Kidney (tissue), 14 donors: ENCODE results near the gene CACFD1. TPM values are rescaled to one million over a fixed set of nuclear protein-coding genes. Genes with fewer than 3 reads are reported as not detected.

Experiments used
- DNase-seq, 5 donors: peaks; one replicate each; pipeline ENCODE4 v3.0.0-alpha.2; 2013 to 2020
- FAIRE-seq: peaks from 2 replicates; lab custom pipeline; 2012; peaks lifted over from hg19 to GRCh38; lab: Jason Lieb, UNC
- H3K27ac ChIP-seq, 2 donors: one replicate each; pipeline ENCODE4 v1.7.0; 2013; ENCODE audit warnings: low read depth in 2 of 2, low read length in 2 of 2, inconsistent platforms in 1 of 2
- H3K27me3 ChIP-seq: one replicate; pipeline ENCODE4 v1.7.1; 2013; ENCODE audit warnings: low read length, inconsistent platforms; ENCODE audit not compliant: control insufficient read depth, insufficient read depth
- H3K36me3 ChIP-seq, 3 donors: one replicate each; pipeline versions ENCODE4 v1.7.0 to v1.7.1; 2013; ENCODE audit warnings: low read length in 3 of 3, control low read depth in 1 of 3, inconsistent platforms in 1 of 3; ENCODE audit not compliant: insufficient read depth in 3 of 3, control insufficient read depth in 2 of 3
- H3K4me1 ChIP-seq, 3 donors: one replicate each; pipeline versions ENCODE4 v1.7.0 to v1.7.1; 2013; ENCODE audit warnings: low read length in 3 of 3, inconsistent platforms in 1 of 3, low read depth in 1 of 3; ENCODE audit not compliant: control insufficient read depth in 2 of 3, insufficient read depth in 2 of 3
- H3K4me3 ChIP-seq, 3 donors: one replicate each; pipeline versions ENCODE4 v1.7.0 to v1.8.1; 2013; ENCODE audit warnings: low read length in 3 of 3, control low read depth in 1 of 3, inconsistent platforms in 1 of 3
- H3K9ac ChIP-seq, 3 donors: one replicate each; pipeline versions ENCODE4 v1.7.0 to v1.7.1; 2013; ENCODE audit warnings: low read length in 3 of 3, control low read depth in 1 of 3, inconsistent platforms in 1 of 3
- H3K9me3 ChIP-seq, 3 donors: one replicate each; pipeline versions ENCODE4 v1.7.0 to v1.7.1; 2013; ENCODE audit warnings: low read length in 3 of 3, control low read depth in 1 of 3, inconsistent platforms in 1 of 3; ENCODE audit not compliant: control insufficient read depth in 2 of 3, insufficient read depth in 1 of 3
- CTCF ChIP-seq: IDR thresholded peaks from 3 replicates; pipeline ENCODE4 v1.5.1; 2012; ENCODE audit warnings: mild to moderate bottlenecking, moderate library complexity, borderline replicate concordance; ENCODE audit not compliant: insufficient read depth; ENCODE audit errors: extremely low read depth
- intact Hi-C: fragments of 100-400 bp; cut with DNase I; formaldehyde crosslinking; loops from one replicate; pipeline ENCODE4 v1.11.1; 2022
- polyA plus RNA-seq: library from polyadenylated mRNA; stranded (reverse); fragments of 350-450 nt; fragmentation: Illumina TruSeq; extraction: RNeasy Lipid Tissue Mini Kit (QIAGEN cat#74804); gene quantifications from one replicate; pipeline ENCODE4 v1.2.3, GENCODE V29; 2014; ENCODE audit warnings: low read depth, low replicate concordance; ENCODE audit not compliant: insufficient read depth
- total RNA-seq: library from RNA; stranded (reverse); fragmentation: NEBNext Ultra II Directional; extraction: Animal tissue kit (Norgen Biotek cat#: 25700); gene quantifications from one replicate; pipeline ENCODE4 v1.2.1, GENCODE V29; 2021
- donor health status: control.
- donor health status: control.
- donor health status: control.
- donor health status: control.
- donor health status: control.
- donor health status: DM: yes; HTN: yes; CAD: no.
- donor health status: Normal renal cell carcinoma (clear cell type).

The CACFD1 gene
- total and polyA plus RNA-seq, 2 donors from 2014 or later: 37.3 to 37.8 TPM

- intact Hi-C loops: no loop called here
- DNase-seq: peak in 1 of 5 donors; percentile 6
- FAIRE-seq: no peak
Observed at GRCh38 chr9:133495327-133496293, 35.8 kb downstream of the CACFD1 start.

GRCh38 chr9:133496861-133497842 is 37.4 kb downstream of the CACFD1 start:
- DNase-seq (peak in 1 of 5 donors; percentile 78), FAIRE-seq (no peak)
- TF ChIP-seq CTCF: no peak
- Histone ChIP-seq H3K36me3 (no peaks in the 10 kb centered on the region), H3K27me3 (no peaks in the 10 kb centered on the region), H3K9ac (no peak overlapping the region), H3K4me1 (peaks cover 0 to 12% (median 3%) of the 10 kb centered on the region in 3 donors), H3K4me3 (no peak overlapping the region), H3K27ac (no peak overlapping the region), H3K9me3 (peaks cover 0 to 8% (median 3%) of the 10 kb centered on the region in 3 donors)
- intact Hi-C loops: no loop called here

More at GRCh38 chr9:133495327-133496293, 35.8 kb downstream of the CACFD1 start:
- no peaks in the 10 kb centered on the region for H3K9me3 ChIP-seq
- H3K4me3 ChIP-seq: no peak overlapping the region
- no peak for TF ChIP-seq CTCF
- H3K27ac ChIP-seq: no peak overlapping the region
- H3K9ac ChIP-seq: no peak overlapping the region
- no peaks in the 10 kb centered on the region for H3K36me3 ChIP-seq
- peaks cover 0 to 14% (median 3%) of the 10 kb centered on the region in 3 donors for H3K4me1 ChIP-seq
- no peaks in the 10 kb centered on the region for H3K27me3 ChIP-seq

- H3K27me3 ChIP-seq: no peaks in the 10 kb centered on the region
- peak overlapping the region in 1 of 2 donors; percentile 33 for H3K27ac ChIP-seq
- FAIRE-seq: no peak
- H3K4me1 ChIP-seq: peaks cover 0 to 7% (median 3%) of the 10 kb centered on the region in 3 donors
- no peak overlapping the region for H3K9ac ChIP-seq
- TF ChIP-seq CTCF: no peak
- no peak overlapping the region for H3K4me3 ChIP-seq
- peak in 2 of 5 donors; percentile 79 to 94 for DNase-seq
- no peaks in the 10 kb centered on the region for H3K36me3 ChIP-seq
- intact Hi-C loops: no loop called here
- H3K9me3 ChIP-seq: peaks cover 0 to 12% (median 5%) of the 10 kb centered on the region in 3 donors
Observed at GRCh38 chr9:133499132-133499891, 39.5 kb downstream of the CACFD1 start.
